C4-2B (cell line): ENCODE data around the gene SPINT1.

Source experiments
- ZFX ChIP-seq: fragments of 450-650 bp; IDR thresholded peaks from 2 replicates; pipeline ENCODE4 v1.6.1; 2017
- TF ChIP-seq, protein P1 (sequence below): fragments of 450-650 bp; conservative IDR thresholded peaks from 2 replicates; pipeline ENCODE4 v1.5.1; 2017; ENCODE audit warnings: mild to moderate bottlenecking

DNA sequence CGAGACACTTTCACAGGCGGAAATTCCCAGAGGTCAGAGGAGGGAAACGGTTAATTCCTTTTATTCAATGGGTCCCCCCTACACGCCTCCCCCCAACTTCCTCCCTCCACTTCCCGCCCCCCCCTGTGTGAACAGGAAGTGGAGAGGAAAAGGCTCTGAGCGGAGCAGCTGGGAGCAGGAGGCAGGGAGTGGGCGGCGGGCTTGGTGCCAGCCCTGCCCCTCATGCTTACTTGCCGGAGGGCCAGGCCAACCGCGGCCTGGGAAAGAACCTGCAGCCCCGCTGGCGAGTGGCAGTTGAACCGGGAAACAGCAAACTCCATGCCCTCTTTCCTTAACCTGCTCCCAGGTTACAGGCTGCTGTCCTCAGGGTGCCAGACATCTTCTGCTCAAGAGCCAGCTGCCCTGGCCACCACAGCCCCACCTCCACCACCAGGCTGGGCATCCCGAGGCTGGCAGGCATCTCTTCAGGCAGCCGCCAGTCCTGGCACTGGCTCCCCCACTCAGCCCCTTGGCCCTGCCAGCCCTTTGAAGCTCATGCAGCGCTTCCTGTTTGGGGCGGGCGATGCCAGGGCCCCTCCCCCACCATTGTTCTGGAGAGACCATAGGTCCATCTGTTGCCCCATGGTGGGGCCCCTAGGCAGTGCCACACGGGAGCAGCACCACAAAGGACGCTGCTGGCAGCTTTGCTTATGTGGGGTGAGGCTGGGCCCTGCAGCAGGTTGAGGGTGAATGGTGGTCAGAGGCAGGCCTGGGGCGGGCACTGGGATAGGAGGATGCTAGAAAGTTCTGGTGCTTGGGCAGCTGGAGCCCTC, 63.3 kb downstream of the SPINT1 start:
- TF ChIP-seq, protein P1, sequence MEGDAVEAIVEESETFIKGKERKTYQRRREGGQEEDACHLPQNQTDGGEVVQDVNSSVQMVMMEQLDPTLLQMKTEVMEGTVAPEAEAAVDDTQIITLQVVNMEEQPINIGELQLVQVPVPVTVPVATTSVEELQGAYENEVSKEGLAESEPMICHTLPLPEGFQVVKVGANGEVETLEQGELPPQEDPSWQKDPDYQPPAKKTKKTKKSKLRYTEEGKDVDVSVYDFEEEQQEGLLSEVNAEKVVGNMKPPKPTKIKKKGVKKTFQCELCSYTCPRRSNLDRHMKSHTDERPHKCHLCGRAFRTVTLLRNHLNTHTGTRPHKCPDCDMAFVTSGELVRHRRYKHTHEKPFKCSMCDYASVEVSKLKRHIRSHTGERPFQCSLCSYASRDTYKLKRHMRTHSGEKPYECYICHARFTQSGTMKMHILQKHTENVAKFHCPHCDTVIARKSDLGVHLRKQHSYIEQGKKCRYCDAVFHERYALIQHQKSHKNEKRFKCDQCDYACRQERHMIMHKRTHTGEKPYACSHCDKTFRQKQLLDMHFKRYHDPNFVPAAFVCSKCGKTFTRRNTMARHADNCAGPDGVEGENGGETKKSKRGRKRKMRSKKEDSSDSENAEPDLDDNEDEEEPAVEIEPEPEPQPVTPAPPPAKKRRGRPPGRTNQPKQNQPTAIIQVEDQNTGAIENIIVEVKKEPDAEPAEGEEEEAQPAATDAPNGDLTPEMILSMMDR = no peak
- TF ChIP-seq ZFX = no peak
